Gastroesophageal sphincter (tissue), 3 donors: ENCODE data around the gene TEDC1.
"Not testable (repeated sequence)": the region's sequence is repeated elsewhere in the genome, so short reads cannot be mapped to it uniquely, and the experiment has no call there.

ENCODE experiments used
- EP300 ChIP-seq: sonication (generic); formaldehyde crosslinking; IDR thresholded peaks from one replicate; pipeline ENCODE4 v1.6.1; 2017; ENCODE audit warnings: antibody characterized with exemption, mild to moderate bottlenecking
- POLR2A ChIP-seq, 2 donors: fragments of 450-650 bp; IDR thresholded peaks; one replicate each; pipeline ENCODE4 v1.6.1; 2017; ENCODE audit warnings: antibody characterized with exemption in 2 of 2, mild to moderate bottlenecking in 2 of 2, moderate library complexity in 1 of 2
- TF ChIP-seq, protein P1 (sequence below), 4 experiments: fragments of 200-600 bp in 2 of 4; fragments of 450-650 bp in 2 of 4; sonication (generic) in 1 of 4; IDR thresholded peaks; one replicate each; pipeline ENCODE4 v1.5.1; 2017 to 2019; ENCODE audit warnings: antibody characterized with exemption in 4 of 4, mild to moderate bottlenecking in 2 of 4, moderate library complexity in 2 of 4

DNA sequence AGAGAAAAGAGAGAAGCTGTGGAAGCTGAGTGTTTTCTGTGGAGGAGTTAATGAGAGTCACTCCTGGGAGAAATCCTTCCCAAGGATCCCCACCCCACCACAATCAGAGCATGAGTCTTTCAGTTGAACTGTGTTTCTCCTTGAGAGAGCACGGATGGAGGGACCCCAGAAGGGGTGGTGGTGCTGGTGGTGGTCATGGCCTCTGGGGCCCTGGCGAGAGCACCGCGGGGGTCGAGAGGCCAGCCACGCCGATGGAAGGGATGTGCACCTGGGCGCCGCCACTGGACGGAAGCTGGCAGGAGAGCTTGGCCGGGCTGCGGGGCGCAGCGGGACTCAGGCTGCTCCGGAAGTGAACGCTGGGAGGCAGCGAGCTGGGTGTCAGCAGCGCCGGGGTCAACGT lies 55.4 kb downstream of the TEDC1 start:
- TF ChIP-seq, protein P1, sequence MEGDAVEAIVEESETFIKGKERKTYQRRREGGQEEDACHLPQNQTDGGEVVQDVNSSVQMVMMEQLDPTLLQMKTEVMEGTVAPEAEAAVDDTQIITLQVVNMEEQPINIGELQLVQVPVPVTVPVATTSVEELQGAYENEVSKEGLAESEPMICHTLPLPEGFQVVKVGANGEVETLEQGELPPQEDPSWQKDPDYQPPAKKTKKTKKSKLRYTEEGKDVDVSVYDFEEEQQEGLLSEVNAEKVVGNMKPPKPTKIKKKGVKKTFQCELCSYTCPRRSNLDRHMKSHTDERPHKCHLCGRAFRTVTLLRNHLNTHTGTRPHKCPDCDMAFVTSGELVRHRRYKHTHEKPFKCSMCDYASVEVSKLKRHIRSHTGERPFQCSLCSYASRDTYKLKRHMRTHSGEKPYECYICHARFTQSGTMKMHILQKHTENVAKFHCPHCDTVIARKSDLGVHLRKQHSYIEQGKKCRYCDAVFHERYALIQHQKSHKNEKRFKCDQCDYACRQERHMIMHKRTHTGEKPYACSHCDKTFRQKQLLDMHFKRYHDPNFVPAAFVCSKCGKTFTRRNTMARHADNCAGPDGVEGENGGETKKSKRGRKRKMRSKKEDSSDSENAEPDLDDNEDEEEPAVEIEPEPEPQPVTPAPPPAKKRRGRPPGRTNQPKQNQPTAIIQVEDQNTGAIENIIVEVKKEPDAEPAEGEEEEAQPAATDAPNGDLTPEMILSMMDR (IDR thresholded peaks at IDR 0.05), result not testable (repeated sequence)
- TF ChIP-seq EP300; POLR2A (IDR thresholded peaks at IDR 0.05): not testable (repeated sequence)
